ENCODE measurements around the gene IGIP. TPM values are rescaled to one million over a fixed set of nuclear protein-coding genes. Genes with fewer than 3 reads are reported as not detected.

IGIP gene
- total and polyA plus RNA-seq, 2 of the 8 experiments (the other 6 are each of a cell fraction or from before 2014, with no cell fraction given), result 0.32 to 0.69 TPM

DNA sequence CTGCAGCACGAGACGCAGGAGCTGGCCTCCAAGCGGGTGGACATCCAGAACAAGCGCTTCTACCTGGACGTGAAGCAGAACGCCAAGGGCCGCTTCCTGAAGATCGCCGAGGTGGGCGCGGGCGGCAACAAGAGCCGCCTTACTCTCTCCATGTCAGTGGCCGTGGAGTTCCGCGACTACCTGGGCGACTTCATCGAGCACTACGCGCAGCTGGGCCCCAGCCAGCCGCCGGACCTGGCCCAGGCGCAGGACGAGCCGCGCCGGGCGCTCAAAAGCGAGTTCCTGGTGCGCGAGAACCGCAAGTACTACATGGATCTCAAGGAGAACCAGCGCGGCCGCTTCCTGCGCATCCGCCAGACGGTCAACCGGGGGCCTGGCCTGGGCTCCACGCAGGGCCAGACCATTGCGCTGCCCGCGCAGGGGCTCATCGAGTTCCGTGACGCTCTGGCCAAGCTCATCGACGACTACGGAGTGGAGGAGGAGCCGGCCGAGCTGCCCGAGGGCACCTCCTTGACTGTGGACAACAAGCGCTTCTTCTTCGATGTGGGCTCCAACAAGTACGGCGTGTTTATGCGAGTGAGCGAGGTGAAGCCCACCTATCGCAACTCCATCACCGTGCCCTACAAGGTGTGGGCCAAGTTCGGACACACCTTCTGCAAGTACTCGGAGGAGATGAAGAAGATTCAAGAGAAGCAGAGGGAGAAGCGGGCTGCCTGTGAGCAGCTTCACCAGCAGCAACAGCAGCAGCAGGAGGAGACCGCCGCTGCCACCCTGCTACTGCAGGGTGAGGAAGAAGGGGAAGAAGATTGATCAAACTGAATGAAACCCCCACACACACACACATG is 11.2 kb upstream of the IGIP start:
- DNase-seq (ENCODE audit: low read depth in 1 of 2, low spot score in 2 of 2) (peak in 1 of 2 experiments; percentile 79), FAIRE-seq (no peak)
- Histone ChIP-seq H2BK20ac (ENCODE audit: low read length) (no peak overlapping the region; the same call in 1 of the 2 replicates), H3K18ac (ENCODE audit: extremely low read depth, low read length) (peak overlapping the region; percentile 76), H3K79me2 (ENCODE audit: control insufficient read depth in 1 of 2, insufficient read depth in 2 of 2, low read length in 2 of 2) (no peaks in the 10 kb centered on the region), H3K27ac (ENCODE audit: low read depth, low read length) (no peak overlapping the region), H3K4me3 (ENCODE audit: extremely low read depth in 1 of 4, insufficient read depth in 2 of 4, low read depth in 3 of 4, low read length in 4 of 4) (peak overlapping the region; percentile 53 to 85 (median 78)), H3K27me3 (replicated peaks in 1 of 4; ENCODE audit: control insufficient read depth in 3 of 4, extremely low read depth in 1 of 4, insufficient read depth in 3 of 4, low read length in 3 of 4) (peaks cover 26 to 63% (median 48%) of the 10 kb centered on the region in 4 experiments), H3K9me3 (ENCODE audit: insufficient read depth in 2 of 2, low read depth in 1 of 2, low read length in 1 of 2) (no peaks in the 10 kb centered on the region), H3K56ac (replicated peaks; ENCODE audit: insufficient read length, low read depth, low read length) (no peak overlapping the region), H3K9ac (replicated peaks in 1 of 4; ENCODE audit: extremely low read depth in 1 of 4, low read depth in 3 of 4, low read length in 3 of 4) (peak overlapping the region; percentile 22 to 72 (median 48)), H3K23me2 (ENCODE audit: low read depth, low read length) (peaks cover 14% of the 10 kb centered on the region), H4K5ac (ENCODE audit: insufficient read length, low read depth, low read length) (no peak overlapping the region), H3K79me1 (ENCODE audit: low read depth, low read length) (no peaks in the 10 kb centered on the region), H3K14ac (ENCODE audit: insufficient read length) (no peak overlapping the region), H4K20me1 (replicated peaks in 1 of 2; ENCODE audit: control insufficient read depth in 1 of 2, insufficient read depth in 2 of 2, low read length in 2 of 2) (peaks cover 8 to 22% of the 10 kb centered on the region in 2 experiments), H4K8ac (ENCODE audit: extremely low read depth, insufficient read depth, low read length) (peak overlapping the region; percentile 84), H3K4me1 (replicated peaks in 1 of 4; ENCODE audit: control insufficient read depth in 3 of 4, insufficient read depth in 4 of 4, low read length in 3 of 4) (peaks cover 6 to 17% (median 7%) of the 10 kb centered on the region in 4 experiments), H2AFZ (ENCODE audit: low read length) (peak overlapping the region; percentile 76; the same call in 1 of the 2 replicates), H2BK120ac (replicated peaks; ENCODE audit: low read depth, low read length) (no peak overlapping the region), H3K4ac (replicated peaks; ENCODE audit: insufficient read length, low read depth, low read length) (no peak overlapping the region), H4K91ac (replicated peaks; ENCODE audit: insufficient read length, low read length) (no peak overlapping the region), H3K4me2 (ENCODE audit: insufficient read depth in 1 of 2, low read depth in 2 of 2, low read length in 2 of 2) (peak overlapping the region; percentile 98), H2BK5ac (ENCODE audit: low read depth, low read length) (peak overlapping the region; percentile 37; the same call in 1 of the 2 replicates), H2BK15ac (ENCODE audit: low read length) (peak overlapping the region; percentile 61; the same call in 1 of the 2 replicates), H3K23ac (ENCODE audit: insufficient read length) (no peak overlapping the region), H2AK5ac (ENCODE audit: low read depth, low read length) (no peak overlapping the region), H2BK12ac (ENCODE audit: low read depth, low read length) (peak overlapping the region; percentile 76; the same call in 1 of the 2 replicates), H3K36me3 (ENCODE audit: control insufficient read depth in 2 of 4, insufficient read depth in 4 of 4, low read length in 3 of 4) (no peaks in the 10 kb centered on the region)
- ChIA-PET POLR2A (ENCODE audit: partially characterized antibody) (interaction anchor here (0.7 to 1.9 kb wide), 3 partner anchors 12 to 1695 kb away, joined by 3 to 5 read pairs (median 4); no protein-coding TSS in a partner anchor), CTCF (ENCODE audit: partially characterized antibody) (interaction anchor here (0.9 to 7.9 kb wide), 5 partner anchors 12 to 55 kb away, joined by 3 to 91 read pairs (median 4); no protein-coding TSS in a partner anchor)
- 2% methylated on average over 46 of the region's 65 CpGs; no CpG with 5 or more reads in 1 of the 2 experiments for WGBS, 2 experiments (ENCODE audit: extremely low coverage in 1 of 2, insufficient coverage in 1 of 2, insufficient read length in 1 of 2, insufficient replicate concordance in 2 of 2, low coverage in 1 of 2, low lambda C conversion rate in 2 of 2, missing lambda C conversion rate in 1 of 2)
- TF ChIP-seq NRF1 (IDR thresholded peaks at IDR 0.05; ENCODE audit: low read depth, low read length) (peak; percentile 13; the same call in 1 of the 2 replicates), ASH2L (IDR thresholded peaks at IDR 0.05; ENCODE audit: low read length) (peak; percentile 73), RAD21 (IDR thresholded peaks at IDR 0.05 in 1 of 2, conservative IDR thresholded peaks at IDR 0.05 in 1 of 2; ENCODE audit: low read depth in 2 of 2, low read length in 2 of 2) (no peak), KDM4A (IDR thresholded peaks at IDR 0.05; ENCODE audit: low read depth, low read length, severe bottlenecking) (peak; percentile 65), RNF2 (IDR thresholded peaks at IDR 0.05; ENCODE audit: borderline replicate concordance, low read depth, low read length, missing control alignments, poor library complexity, severe bottlenecking) (peak; percentile 67), RBBP5 (IDR thresholded peaks at IDR 0.05; ENCODE audit: borderline replicate concordance, low read depth, low read length) (0 out of 2 replicates have a peak, but pooled peaks have one; percentile 8), SUZ12 (IDR thresholded peaks at IDR 0.05; ENCODE audit: low read length) (peak; percentile 91; the same call in 1 of the 2 replicates), EZH2 (IDR thresholded peaks at IDR 0.05; ENCODE audit: low read depth, low read length, severe bottlenecking) (peak; percentile 78)

Data from H1 (cell line).